GM06990 (cell line): Measurements from ENCODE around the gene DUSP9.

Experiments used
- DNase-seq: peaks from one replicate; pipeline ENCODE4 v3.0.0-alpha.2; 2011; ENCODE audit not compliant: insufficient read length; ENCODE audit errors: extremely low read depth
- H3K27me3 ChIP-seq: replicated peaks from 2 replicates; pipeline ENCODE4 v1.6.0; 2011; ENCODE audit warnings: low read length; ENCODE audit not compliant: control insufficient read depth, insufficient read depth
- H3K36me3 ChIP-seq: 2 replicates; pipeline ENCODE4 v1.5.1; 2011; ENCODE audit warnings: low read length; ENCODE audit not compliant: control insufficient read depth, insufficient read depth
- H3K4me3 ChIP-seq: replicated peaks from 2 replicates; pipeline ENCODE4 v1.5.1; 2011; ENCODE audit warnings: low read depth, mild to moderate bottlenecking, control low read depth, low read length
- CTCF ChIP-seq: IDR thresholded peaks from 2 replicates; pipeline ENCODE4 v1.5.1; 2011; ENCODE audit warnings: low read length, control low read depth, mild to moderate bottlenecking, inconsistent platforms; ENCODE audit not compliant: insufficient read depth, poor library complexity, severe bottlenecking

Gene DUSP9

DNA sequence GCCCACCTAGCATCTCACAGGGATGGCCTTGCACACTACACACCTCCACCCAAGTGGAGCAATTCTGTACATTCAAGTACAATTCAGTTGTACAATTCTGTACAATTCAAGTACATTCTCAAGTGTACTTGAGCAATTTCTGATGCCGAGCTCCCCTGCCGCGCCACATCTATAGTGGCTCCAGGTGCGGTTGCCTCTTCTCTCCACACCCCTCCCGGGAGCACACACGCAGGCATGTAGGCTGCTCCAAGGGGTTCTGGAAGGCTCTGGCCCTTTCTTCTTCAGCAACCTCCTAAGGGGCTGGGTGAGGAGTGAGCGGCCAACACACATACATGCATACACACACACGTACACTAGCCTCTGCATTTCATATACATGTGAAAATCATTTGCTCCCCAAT is 18.9 kb upstream of the DUSP9 start:
- no peak for TF ChIP-seq CTCF
- no peaks in the 10 kb centered on the region for H3K27me3 ChIP-seq

GRCh38 chrX:153628665-153629064 is 18.3 kb upstream of the DUSP9 start:
- no peak for DNase-seq
- no peak overlapping the region for H3K4me3 ChIP-seq
- no peak for TF ChIP-seq CTCF
- no peaks in the 10 kb centered on the region for H3K27me3 ChIP-seq
- no peaks in the 10 kb centered on the region for H3K36me3 ChIP-seq

More for the DNA sequence above, 18.9 kb upstream of the DUSP9 start:
- Histone ChIP-seq H3K4me3 (no peak overlapping the region), H3K36me3 (no peaks in the 10 kb centered on the region)
- DNase-seq: no peak

GRCh38 chrX:153631346-153631745 is 15.7 kb upstream of the DUSP9 start:
- Histone ChIP-seq H3K36me3 (no peaks in the 10 kb centered on the region), H3K27me3 (no peaks in the 10 kb centered on the region), H3K4me3 (no peak overlapping the region)
- DNase-seq: no peak
- no peak for TF ChIP-seq CTCF

- Histone ChIP-seq H3K36me3 (no peaks in the 10 kb centered on the region), H3K4me3 (no peak overlapping the region), H3K27me3 (no peaks in the 10 kb centered on the region)
- no peak for TF ChIP-seq CTCF
- no peak for DNase-seq
Measured at GRCh38 chrX:153631907-153632594, 15.0 kb upstream of the DUSP9 start.

- no peak overlapping the region for H3K4me3 ChIP-seq
- no peak for DNase-seq
- no peak for TF ChIP-seq CTCF
- H3K27me3 ChIP-seq: no peaks in the 10 kb centered on the region
- H3K36me3 ChIP-seq: no peaks in the 10 kb centered on the region
Measured at GRCh38 chrX:153632595-153632946, 14.4 kb upstream of the DUSP9 start.

DNA sequence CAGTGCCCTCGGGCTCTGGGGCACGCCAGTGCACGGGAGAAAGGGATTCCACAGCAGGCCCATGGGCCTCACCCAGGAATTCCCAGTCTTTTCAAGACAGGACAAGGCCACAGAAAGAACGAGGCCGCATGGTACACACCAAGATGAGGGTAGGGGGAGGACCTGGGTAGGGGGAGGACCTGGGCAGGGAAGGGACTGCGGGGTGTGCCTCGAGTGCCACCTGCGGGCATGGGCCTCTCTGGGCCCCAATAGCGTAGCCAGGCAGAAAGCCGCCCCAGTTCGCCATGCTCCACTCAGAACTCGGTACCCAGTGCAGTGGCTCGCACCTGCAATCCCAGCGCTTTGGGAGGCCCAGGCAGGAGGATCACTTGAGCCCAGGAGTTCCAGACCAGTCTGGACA is 14.0 kb upstream of the DUSP9 start:
- TF ChIP-seq CTCF: no peak
- no peaks in the 10 kb centered on the region for H3K27me3 ChIP-seq
- no peak for DNase-seq
- H3K4me3 ChIP-seq: no peak overlapping the region
- H3K36me3 ChIP-seq: no peaks in the 10 kb centered on the region
